IPS-NIHi11 (cell line): ENCODE measurements around the gene IFNA10.
"Not testable (repeated sequence)": the region's sequence is repeated elsewhere in the genome, so short reads cannot be mapped to it uniquely, and the experiment has no call there.

Experiments
- DNase-seq: peaks from one replicate; pipeline ENCODE4 v3.0.0; 2012; ENCODE audit warnings: mixed read lengths, low spot score

The IFNA10 gene

DNA sequence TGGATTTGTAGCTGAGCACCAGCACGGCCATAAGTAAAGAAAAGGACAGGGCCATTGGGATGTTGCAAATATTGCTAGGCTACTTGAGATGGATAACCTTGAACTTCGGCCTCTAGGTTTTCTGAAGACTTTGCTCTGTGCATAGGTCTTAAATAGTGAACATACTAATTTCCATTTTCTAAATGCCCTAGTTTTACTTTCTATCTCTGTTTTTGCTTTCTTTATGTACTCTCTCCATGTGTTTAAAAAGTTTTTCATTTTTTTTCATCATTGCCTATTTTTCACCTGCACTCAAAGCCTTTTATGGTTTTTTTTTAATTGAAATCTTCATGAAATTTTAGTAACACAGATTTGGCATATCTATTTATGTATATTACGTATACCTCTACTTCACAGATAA is at the start of gene IFNA10:
TSS of gene IFNA10 (minus strand) at position 101 of the 400 bp plus-strand sequence. CDS start at position 55, 46 bp downstream.
- not testable (repeated sequence) for DNase-seq

DNA sequence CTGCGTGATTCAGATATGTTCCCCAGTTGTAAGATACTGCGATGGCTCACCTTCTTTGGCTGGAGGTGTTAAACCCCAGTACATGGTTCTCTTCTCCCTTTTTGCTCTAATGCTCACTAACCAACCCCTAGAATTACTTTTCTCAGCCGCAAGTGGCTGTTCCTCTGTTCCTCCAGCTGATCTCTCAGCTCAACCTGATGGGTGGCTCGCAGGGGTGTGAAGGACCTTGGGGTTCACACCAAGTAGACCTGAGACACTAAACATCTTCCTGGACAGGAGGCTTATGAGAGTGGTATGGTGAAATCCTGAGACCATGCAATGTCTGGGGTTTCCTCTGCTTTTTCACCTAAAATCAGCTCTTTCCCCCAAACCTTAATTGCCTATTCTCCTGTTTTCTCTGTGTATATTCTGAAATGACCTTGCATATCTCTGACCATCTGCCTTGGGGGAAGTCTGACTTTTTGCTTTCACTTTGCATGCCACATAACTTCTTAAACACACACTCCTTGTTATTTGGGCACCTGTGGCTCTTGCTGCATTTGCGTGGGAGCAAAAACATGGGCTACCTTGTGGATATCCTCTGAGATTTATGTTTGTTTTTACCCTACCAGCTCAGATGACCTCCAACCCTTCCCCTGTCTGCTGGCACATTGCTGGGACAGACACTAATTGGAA is 48.7 kb upstream of the IFNA10 start:
- DNase-seq: no peak

DNA sequence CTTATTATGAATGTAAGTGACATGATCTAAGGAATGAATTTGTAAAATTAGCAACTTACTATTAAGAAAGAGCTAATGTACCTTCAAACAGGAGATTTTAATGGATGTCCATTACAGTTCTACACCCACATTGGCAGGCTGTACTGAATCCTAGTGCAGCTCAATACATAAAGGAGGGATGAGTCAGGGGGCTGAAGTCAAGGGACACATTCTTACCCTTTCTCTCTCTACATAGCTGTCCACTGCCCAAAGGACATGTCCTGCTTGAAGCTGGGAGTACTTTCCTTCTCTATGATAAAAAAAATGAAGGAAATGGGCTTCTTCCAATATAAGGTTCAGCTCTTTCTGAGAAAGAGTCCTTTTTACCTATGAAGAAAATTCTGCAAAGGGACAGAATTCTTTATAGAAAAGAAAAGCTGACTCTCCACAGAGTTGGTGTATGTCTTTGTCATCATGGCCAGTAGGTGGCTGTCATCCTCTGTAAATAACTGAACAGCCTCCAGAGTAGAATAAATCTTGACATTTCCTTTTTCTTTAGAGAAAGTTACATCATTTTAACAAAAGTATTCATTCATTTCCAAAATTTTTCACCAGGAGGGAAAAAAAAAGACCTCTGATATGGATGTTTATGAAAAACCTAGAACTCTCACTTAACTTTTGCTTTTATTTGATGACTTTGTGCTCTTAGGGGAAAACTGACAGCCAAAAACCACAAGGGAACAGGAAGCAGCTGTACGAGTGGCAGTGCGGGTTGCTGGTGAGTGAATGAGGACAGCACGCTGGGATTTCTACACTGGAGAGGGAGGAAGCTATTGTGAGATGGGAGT is 46.0 kb upstream of the IFNA10 start:
- DNase-seq: peak; percentile 31

DNA sequence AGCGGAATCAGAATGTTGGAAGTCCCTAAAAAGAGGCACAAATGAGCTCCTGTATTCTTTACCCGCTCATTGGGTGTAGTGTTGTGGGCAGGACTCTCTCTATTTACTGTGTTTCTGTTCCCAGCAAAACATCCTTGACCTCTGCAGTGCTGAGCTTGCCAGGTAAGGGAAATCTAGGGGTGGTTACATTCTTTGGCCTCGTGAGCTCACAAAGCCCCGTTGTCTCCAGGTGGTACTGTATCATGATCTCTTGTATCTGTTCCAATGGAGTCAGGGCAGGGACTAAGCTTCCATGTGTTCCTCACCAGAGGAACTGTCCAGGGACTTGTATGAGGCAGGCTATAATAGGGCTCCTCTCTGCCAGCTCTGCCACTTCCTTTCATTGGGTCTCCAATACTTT is 44.7 kb upstream of the IFNA10 start:
- no peak for DNase-seq

DNA sequence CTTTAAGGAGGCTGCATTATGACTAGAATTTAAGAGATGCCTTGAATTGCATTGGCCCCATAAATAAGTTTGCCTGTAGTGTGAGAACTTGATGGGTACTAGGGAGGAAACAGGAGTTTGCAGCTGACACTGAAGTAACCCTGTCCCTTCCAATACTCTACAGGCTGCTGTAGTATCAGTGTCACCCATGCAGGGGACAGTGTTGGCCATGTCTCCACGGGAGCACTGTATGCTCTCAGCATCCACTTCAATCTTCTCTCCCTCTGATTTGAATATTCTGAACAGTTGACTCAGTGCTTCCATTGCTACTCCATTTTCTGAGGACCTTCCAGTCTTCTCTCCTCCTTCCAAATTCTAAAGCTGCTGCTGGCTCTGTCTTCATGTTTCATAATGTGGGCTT is 44.2 kb upstream of the IFNA10 start:
- no peak for DNase-seq

DNA sequence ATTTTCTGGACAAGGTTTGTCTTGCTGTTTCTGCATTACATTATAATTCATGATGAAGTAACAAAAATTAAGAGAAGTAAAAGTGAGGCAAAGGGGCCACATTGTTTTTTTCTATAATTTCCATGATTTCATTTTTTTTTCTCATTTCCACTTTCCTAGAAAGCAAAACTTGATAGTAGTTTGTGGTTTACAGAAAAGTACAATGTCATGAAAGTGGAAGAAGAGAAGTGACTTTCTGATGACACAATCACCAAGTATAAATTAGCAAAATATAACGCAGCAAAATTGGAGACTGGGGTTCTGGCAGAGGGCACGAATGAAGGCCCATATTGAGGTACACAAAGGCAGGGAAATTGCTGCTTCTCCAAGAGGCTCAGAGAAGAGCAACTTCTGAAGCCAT is 37.9 kb upstream of the IFNA10 start:
- no peak for DNase-seq

DNA sequence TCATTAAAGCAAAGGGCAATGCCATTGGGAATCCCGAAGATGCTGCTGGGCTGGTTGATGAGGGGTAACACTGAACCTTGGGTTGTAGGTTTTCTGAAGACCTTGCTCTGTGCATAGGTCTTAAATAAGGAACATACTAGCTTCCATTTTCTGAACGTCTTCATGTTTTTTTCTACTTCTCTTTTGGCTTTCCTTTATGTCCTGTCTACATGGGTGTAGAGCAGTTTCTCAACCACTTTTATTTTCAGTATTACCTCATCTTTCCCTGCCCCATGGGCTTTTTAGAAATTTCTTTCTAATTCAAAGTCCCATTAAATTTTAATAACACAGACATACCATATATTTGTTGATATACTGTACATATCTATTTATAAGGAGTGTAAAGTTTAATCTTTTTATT is 33.0 kb upstream of the IFNA10 start, which contains the start of gene IFNA14:
TSS of gene IFNA14 (minus strand) at position 95 of the 400 bp plus-strand sequence. CDS start at position 25, 70 bp downstream.
- DNase-seq: no peak

DNA sequence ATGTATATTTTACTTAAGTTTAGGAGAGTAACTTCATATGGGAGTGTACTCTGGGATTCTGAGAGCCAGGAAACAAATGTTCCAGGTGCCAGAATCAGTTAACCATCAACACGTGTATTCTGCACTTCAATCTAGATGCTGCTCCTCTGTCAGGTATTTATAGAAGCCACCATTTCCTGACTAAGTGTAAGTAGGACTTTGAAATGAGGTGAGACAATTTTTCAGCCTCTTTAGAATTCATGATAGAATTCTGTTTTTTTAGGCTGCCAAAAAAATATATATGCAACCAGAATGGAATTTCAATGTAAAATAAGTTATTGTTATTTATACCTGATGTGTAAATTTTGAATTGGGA is 29.4 kb upstream of the IFNA10 start:
- not testable (repeated sequence) for DNase-seq

DNA sequence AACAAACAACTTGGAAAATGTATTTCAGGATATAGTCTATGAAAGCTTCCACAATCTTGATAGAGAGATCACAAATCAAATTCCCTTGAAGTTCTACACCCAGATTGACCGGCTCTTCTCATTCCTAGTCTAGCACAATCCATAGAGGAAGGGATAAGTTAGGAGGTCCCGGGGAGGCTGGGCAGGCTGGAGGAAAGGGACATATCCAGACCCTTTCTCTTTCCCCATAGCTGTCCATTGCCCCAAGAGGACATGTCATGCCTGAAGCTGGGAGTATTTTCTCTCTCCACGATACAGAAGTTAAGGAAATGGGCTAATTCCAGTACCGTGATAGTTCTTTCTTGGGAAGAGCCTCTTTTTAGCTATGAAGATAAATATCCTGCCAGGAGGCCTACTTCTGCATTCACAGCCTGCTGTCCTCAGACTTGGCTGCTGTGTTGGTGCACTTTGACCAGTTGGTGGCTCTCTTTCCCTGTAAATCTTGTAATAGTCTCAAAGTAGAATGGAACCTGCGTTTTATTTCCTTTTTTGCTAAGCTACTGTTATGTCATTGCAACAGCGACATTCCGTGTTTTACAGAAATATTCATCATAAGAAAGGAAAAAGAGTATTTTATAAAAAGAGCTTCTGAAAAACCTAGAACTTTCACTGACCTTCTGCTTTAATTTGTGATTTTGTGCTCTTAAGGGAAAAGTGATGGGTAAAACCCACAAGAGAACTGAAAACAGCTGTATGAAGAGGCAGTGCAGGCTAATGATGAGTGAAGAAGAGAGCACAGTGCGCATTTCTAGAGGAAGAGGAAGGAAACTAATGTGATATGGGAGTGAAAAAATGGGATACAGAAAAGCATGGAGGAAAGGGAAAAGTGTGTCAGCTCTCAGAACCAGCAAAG is 28.8 kb upstream of the IFNA10 start:
- peak; percentile 41 for DNase-seq

DNA sequence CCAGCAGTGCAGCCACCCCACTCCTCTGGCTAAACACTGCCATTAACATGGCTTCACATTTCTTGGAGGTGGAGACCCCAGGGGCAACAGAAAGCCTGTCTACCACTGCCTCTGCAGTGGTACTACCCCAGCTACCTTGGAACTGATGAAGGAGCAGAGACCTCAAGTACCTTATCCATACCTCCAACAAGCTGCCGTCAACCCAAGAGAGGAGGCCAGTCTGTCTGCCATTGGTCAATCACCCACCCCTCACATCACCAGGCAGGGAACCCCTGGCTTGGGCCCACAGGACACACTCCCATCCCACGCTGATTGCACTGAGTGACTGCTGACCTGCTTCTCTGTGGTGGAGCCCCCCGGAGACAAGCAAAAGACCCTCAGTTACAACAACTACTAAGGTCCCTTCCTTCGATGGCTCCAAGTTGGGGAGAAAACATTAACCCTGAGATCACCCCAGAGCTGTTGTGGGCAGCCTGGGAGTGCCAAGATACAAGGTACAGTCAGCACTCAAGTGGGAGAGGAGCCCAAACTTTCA is 27.3 kb upstream of the IFNA10 start:
- DNase-seq: no peak

DNA sequence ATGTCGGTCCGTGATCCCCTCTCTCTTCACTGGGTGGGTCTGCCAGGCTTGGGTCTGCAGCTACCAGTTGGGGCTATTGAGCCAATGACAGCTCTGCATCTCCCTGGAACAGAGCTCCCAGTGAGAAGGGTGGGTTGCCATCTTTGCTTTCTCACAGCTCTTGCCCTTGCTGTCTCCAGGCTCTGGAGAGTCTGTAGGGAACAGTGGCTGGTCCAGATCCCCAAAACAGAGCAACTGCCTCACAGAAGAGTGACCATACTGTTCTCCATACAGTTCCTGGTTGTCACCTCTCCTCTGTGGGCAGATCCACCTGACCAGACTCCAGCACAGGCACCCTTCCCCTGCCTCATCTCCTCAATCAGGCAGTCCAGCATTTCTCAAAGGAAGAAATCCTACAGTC is 26.3 kb upstream of the IFNA10 start:
- DNase-seq: no peak

DNA sequence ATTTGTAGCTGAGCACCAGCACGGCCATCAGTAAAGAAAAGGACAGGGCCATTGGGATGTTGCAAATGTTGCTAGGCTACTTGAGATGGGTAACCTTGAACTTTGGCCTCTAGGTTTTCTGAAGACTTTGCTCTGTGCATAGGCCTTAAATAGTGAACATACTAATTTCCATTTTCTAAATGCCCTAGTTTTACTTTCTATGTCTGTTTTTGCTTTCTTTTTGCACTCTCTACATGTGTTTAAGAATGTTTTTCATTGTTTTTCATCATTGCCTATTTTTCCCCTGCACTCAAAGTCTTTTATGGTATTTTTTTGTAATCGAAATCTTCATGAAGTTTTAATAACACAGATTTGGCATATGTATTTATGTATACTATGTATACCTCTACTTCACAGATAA is 21.2 kb upstream of the IFNA10 start, which contains the start of gene IFNA17:
TSS of gene IFNA17 (minus strand) at position 101 of the 400 bp plus-strand sequence. CDS start at position 52, 49 bp downstream.
- no peak for DNase-seq

DNA sequence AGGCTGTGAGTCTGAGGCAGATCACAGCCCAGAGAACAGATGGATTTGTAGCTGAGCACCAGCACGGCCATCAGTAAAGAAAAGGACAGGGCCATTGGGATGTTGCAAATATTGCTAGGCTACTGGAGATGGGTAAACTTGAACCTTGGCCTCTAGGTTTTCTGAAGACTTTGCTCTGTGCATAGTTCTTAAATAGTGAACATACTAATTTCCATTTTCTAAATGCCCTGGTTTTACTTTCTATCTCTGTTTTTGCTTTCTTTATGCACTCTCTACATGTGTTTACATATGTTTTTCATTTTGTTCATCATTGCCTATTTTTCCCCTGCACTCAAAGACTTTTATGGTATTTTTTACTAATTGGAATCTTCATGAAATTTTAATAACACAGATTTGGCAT is 10.3 kb upstream of the IFNA10 start, which contains the start of gene IFNA16:
TSS of gene IFNA16 (minus strand) at position 101 of the 400 bp plus-strand sequence. CDS start at position 95, 6 bp downstream.
- DNase-seq: not testable (repeated sequence)

DNA sequence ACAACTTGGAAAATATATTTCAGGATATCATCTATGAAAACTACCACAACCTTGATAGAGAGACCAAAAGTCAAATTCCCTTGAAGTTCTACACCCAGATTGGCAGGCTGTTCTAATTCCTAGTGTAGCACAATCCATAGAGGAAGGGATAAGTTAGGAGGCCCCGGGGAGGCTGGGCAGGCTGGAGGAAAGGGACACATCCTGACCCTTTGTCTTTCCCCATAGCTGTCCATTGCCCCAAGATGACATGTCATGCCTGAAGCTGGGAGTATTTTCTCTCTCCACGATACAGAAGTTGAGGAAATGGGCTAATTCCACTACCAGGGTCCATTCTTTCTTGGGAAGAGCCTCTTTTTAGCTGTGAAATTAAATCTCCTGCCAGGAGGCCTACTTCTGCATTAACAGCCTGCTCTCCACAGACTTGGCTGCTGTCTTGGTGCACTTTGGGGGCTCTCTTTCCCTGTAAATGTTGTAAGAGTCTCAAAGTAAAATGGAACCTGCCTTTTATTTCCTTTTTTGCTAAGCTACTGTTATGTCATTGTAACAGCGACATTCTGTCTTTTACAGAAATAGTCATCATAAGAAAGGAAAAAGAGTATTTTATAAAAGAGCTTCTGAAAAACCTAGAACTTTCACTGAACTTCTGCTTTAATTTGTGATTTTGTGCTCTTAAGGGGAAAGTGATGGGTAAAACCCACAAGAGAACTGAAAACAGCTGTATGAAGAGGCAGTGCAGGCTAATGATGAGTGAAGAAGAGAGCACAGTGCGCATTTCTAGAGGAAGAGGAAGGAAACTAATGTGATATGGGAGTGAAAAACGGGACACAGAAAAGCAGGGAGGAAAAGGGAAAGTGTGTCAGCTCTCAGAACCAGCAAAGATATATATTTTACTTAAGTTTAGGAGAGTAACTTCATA is 6.7 kb upstream of the IFNA10 start:
- DNase-seq: peak; percentile 13

DNA sequence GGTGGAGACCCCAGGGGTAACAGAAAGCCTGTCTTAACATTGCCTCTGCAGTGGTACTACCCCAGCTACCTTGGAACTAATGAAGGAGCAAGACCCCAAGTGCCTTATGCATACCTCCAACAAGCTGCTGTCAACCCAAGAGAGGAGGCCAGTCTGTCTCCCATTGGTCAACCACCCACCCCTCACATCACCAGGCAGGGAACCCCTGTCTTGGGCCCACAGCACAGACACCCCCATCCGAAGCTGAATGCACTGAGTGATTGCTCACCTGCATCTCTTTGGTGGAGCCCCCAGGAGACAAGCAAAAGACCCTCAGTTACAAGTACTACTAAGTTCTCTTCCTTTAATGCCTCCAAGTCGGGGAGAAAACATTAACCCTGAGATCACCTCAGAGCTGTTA is 5.2 kb upstream of the IFNA10 start:
- DNase-seq: not testable (repeated sequence)

DNA sequence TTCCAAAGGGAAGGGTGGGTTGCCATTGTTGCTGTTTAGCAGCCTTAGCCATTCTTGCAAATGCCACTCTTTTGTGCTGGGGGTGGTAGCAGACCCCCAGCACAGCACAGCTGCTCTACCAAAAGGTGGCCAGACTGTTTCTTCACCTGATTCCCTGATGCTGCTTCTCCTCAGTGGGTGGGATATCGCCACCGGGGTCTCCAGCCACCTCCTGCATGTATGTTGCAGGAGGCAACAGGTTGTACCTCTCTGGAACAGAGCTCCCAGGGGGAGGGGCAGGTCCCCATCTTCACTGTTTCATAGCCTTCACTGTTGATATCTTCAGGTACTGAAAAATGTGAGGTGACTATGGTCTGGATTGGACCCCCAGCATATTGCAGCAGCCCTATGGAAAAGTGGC is 3.8 kb upstream of the IFNA10 start:
- DNase-seq: not testable (repeated sequence)

DNA sequence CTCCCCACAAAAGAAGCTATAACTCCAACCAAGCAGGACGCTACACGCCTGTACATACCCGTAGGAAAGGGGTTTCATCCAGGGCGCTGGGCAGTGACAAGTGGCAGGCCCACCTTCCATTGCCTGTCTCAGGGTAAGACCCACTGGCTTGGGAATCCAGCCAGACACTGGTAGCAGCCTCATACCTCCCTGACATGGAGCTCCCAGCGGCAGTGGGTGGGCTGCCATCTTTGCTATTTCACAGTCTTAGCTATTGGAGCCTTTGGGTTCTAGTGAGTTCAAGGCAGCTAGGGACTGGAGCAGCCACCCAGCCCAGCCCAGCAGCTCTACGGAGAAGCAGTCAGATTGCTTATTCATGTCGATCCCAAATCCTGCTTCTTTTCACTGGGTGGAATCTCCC is 3.4 kb upstream of the IFNA10 start:
- no peak for DNase-seq

DNA sequence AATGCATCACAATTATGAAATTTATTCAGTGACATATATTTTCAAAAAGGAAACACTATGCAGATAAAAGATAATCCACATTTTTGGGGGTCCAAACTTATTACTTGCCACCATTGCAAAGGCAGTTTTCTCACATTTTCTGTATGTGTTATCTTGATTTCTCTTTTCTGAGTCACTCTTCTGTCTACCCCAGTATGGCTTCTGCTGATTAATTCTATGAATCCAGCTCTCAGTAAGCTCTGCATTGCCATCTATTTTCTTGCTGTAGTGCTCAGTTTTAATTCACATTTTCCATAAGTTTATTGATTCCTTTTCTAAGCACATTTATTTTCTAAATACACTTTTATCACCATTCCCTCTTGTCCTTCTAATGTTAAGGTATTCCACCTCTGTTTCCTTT is 1.7 kb downstream of the IFNA10 start:
- DNase-seq: no peak

DNA sequence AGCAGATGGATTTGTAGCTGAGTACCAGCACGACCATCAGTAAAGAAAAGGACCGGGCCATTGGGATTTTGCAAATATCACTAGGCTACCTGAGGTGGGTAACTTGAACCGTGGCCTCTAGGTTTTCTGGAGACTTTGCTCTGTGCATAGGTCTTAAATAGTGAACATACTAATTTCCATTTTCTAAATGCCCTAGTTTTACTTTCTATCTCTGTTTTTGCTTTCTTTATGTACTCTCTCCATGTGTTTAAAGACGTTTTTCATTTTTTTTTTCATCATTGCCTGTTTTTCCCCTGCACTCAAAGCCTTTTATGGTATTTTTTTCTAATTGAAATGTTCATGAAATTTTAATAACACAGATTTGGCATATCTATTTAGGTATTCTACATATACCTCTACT is 4.8 kb downstream of the IFNA10 start, which contains the start of gene IFNA7:
TSS of gene IFNA7 (minus strand) at position 101 of the 400 bp plus-strand sequence. CDS start at position 61, 40 bp downstream.
- not testable (repeated sequence) for DNase-seq
